ENCODE measurements around the gene CLDN20.

CLDN20 gene

DNA sequence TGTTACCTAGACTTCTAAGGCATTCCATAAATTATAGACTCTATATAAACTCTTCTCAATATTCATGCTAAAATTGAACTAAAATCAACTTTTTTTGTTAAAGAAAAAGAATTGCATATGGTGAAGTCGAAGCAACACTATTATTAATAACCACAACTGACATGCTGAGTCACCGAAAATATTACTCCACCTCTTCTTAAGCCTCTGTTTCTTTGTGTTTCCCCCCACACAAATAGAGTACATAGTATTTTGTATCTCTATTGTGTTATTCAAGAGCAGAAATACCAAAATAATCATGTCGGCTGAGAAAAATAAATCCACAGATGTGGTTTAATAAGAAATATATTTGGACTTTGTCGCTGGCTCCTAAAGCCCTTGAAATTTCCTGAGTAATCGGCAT lies 26.7 kb downstream of the CLDN20 start:
- TF ChIP-seq, protein P1, sequence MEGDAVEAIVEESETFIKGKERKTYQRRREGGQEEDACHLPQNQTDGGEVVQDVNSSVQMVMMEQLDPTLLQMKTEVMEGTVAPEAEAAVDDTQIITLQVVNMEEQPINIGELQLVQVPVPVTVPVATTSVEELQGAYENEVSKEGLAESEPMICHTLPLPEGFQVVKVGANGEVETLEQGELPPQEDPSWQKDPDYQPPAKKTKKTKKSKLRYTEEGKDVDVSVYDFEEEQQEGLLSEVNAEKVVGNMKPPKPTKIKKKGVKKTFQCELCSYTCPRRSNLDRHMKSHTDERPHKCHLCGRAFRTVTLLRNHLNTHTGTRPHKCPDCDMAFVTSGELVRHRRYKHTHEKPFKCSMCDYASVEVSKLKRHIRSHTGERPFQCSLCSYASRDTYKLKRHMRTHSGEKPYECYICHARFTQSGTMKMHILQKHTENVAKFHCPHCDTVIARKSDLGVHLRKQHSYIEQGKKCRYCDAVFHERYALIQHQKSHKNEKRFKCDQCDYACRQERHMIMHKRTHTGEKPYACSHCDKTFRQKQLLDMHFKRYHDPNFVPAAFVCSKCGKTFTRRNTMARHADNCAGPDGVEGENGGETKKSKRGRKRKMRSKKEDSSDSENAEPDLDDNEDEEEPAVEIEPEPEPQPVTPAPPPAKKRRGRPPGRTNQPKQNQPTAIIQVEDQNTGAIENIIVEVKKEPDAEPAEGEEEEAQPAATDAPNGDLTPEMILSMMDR (IDR thresholded peaks at IDR 0.05; ENCODE audit: low read depth, low read length) = no peak
- no peak for TF ChIP-seq EZH2phosphoT487 (IDR thresholded peaks at IDR 0.05; ENCODE audit: low read depth)
- Histone ChIP-seq H4K20me1 (ENCODE audit: insufficient read depth, low read length) (no peaks in the 10 kb centered on the region), H2AFZ (ENCODE audit: low read depth, low read length) (no peak overlapping the region), H3K4me3 (ENCODE audit: low read length) (no peak overlapping the region), H3K27me3 (ENCODE audit: low read depth, low read length) (no peaks in the 10 kb centered on the region), H3K9ac (ENCODE audit: low read length) (no peak overlapping the region), H3K9me3 (ENCODE audit: insufficient read depth, low read length) (no peaks in the 10 kb centered on the region), H3K4me2 (ENCODE audit: low read length) (no peak overlapping the region), H3K27ac (ENCODE audit: low read length) (no peak overlapping the region), H3K4me1 (ENCODE audit: low read length) (no peaks in the 10 kb centered on the region), H3K79me2 (ENCODE audit: low read length) (no peaks in the 10 kb centered on the region), H3K36me3 (replicated peaks; ENCODE audit: low read depth, low read length) (peaks cover 3% of the 10 kb centered on the region)

DNA sequence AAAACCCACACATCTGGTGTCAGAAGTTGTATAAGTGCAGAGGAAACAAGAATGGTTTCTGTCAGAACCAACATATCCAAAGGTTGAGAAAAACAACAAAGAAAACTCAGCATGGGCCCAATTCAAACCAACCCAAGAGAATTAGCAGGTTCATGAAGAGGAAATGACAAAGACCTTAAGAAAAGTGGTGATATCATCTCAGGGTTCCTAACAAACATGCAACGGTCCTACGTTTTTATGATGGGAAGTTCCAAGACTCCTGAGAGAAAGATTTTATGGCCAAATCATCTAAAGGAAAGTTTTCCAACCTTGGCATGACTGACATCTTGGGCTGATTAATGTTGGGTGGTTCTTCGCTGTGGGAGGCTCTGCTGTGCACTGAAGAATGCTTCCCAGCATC lies 27.5 kb downstream of the CLDN20 start:
- Histone ChIP-seq H3K9ac (ENCODE audit: low read length) (no peak overlapping the region), H3K4me3 (ENCODE audit: low read length) (no peak overlapping the region), H3K36me3 (replicated peaks; ENCODE audit: low read depth, low read length) (peaks cover 3% of the 10 kb centered on the region), H3K27me3 (ENCODE audit: low read depth, low read length) (no peaks in the 10 kb centered on the region), H3K9me3 (ENCODE audit: insufficient read depth, low read length) (no peaks in the 10 kb centered on the region), H3K4me1 (ENCODE audit: low read length) (no peaks in the 10 kb centered on the region), H3K79me2 (ENCODE audit: low read length) (no peaks in the 10 kb centered on the region), H3K4me2 (ENCODE audit: low read length) (no peak overlapping the region), H3K27ac (ENCODE audit: low read length) (no peak overlapping the region), H4K20me1 (ENCODE audit: insufficient read depth, low read length) (no peaks in the 10 kb centered on the region), H2AFZ (ENCODE audit: low read depth, low read length) (no peak overlapping the region)
- no peak for TF ChIP-seq EZH2phosphoT487 (IDR thresholded peaks at IDR 0.05; ENCODE audit: low read depth)
- TF ChIP-seq, protein P1 (IDR thresholded peaks at IDR 0.05; ENCODE audit: low read depth, low read length) = no peak

DNA sequence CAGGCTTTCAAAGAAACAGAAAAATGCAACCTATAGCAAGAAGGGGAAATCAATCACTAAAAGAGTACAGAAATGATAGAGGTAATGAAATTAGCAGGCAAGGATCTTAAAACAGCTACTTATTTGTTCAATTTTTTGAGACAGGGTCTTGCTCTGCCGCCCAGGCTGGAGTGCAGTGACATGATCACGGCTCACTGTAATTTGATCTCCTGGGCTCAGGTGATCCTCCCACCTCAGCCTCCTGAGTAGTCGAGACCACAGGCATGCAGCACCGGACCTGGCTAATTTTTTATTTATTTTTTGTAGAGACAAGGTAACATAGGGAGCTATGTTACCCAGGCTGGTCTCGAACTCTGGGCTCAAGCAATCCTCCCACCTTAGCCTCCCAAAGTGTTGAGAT lies 28.9 kb downstream of the CLDN20 start:
- TF ChIP-seq EZH2phosphoT487 (IDR thresholded peaks at IDR 0.05; ENCODE audit: low read depth) = no peak
- TF ChIP-seq, protein P1 (IDR thresholded peaks at IDR 0.05; ENCODE audit: low read depth, low read length) = no peak
- Histone ChIP-seq H3K4me2 (ENCODE audit: low read length) (no peak overlapping the region), H3K9me3 (ENCODE audit: insufficient read depth, low read length) (no peaks in the 10 kb centered on the region), H4K20me1 (ENCODE audit: insufficient read depth, low read length) (no peaks in the 10 kb centered on the region), H3K79me2 (ENCODE audit: low read length) (no peaks in the 10 kb centered on the region), H3K9ac (ENCODE audit: low read length) (no peak overlapping the region), H3K4me3 (ENCODE audit: low read length) (no peak overlapping the region), H3K36me3 (replicated peaks; ENCODE audit: low read depth, low read length) (peaks cover 8% of the 10 kb centered on the region), H2AFZ (ENCODE audit: low read depth, low read length) (no peak overlapping the region), H3K4me1 (ENCODE audit: low read length) (no peaks in the 10 kb centered on the region), H3K27ac (ENCODE audit: low read length) (no peak overlapping the region), H3K27me3 (ENCODE audit: low read depth, low read length) (no peaks in the 10 kb centered on the region)

DNA sequence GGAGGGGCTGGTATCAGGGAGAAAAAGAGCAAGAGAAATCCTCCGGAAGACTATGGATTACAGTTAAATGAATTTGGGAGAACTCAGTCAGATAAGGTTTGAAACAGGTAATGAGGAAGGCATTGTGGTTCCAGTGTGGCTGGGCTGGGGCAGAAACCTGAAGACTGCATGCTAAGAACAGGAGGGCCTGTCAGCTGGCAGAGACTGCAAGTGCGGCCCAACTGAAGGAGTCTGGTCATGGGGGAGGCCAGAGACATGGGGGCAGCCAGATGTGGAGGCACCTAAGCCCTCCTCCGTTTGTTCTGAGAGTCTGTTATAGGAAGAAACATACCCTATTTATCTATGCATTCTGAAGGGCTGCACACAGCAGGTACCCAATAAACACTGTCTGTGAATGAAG lies 33.9 kb downstream of the CLDN20 start:
- no peak overlapping the region for H3K4me3 ChIP-seq (ENCODE audit: low read length)
- peaks cover 7% of the 10 kb centered on the region for H3K36me3 ChIP-seq (replicated peaks; ENCODE audit: low read depth, low read length)
- H3K4me1 ChIP-seq (ENCODE audit: low read length) = no peaks in the 10 kb centered on the region
- no peaks in the 10 kb centered on the region for H3K27me3 ChIP-seq (ENCODE audit: low read depth, low read length)
- no peak overlapping the region for H3K9ac ChIP-seq (ENCODE audit: low read length)
- no peaks in the 10 kb centered on the region for H4K20me1 ChIP-seq (ENCODE audit: insufficient read depth, low read length)
- H3K4me2 ChIP-seq (ENCODE audit: low read length) = no peak overlapping the region
- H3K79me2 ChIP-seq (ENCODE audit: low read length) = no peaks in the 10 kb centered on the region
- no peak overlapping the region for H3K27ac ChIP-seq (ENCODE audit: low read length)
- TF ChIP-seq, protein P1 (IDR thresholded peaks at IDR 0.05; ENCODE audit: low read depth, low read length) = no peak
- no peak for TF ChIP-seq EZH2phosphoT487 (IDR thresholded peaks at IDR 0.05; ENCODE audit: low read depth)
- no peaks in the 10 kb centered on the region for H3K9me3 ChIP-seq (ENCODE audit: insufficient read depth, low read length)
- no peak overlapping the region for H2AFZ ChIP-seq (ENCODE audit: low read depth, low read length)

All from OCI-LY3 (cell line).